IMR-90 (cell line): ENCODE data around the gene CREB5. TPM values are rescaled to one million over a fixed set of nuclear protein-coding genes. Genes with fewer than 3 reads are reported as not detected.

Experiments
- ATAC-seq: fragments of 200-7000 bp; cut with Tn5 transposase; 2 replicates; pipeline ENCODE4 v1.9.1; 2020; ENCODE audit warnings: low read depth, mild to moderate bottlenecking, moderate library complexity
- BruUV-seq: library from RNA; stranded (reverse); fragments of 400-500 nt; replicated peaks from 2 replicates; lab custom pipeline; 2021; lab: Mats Ljungman, UMichigan
- CTCF ChIA-PET: fragments of 300-600 bp; formaldehyde crosslinking; extraction: SDS; loops from one replicate; lab custom pipeline; 2021; ENCODE audit warnings: antibody characterized with exemption; lab: Yijun Ruan, JAX
- POLR2A ChIA-PET: fragments of 300-600 bp; sonication (Branson Sonifier 250); formaldehyde crosslinking; loops from one replicate; lab custom pipeline; 2022; ENCODE audit warnings: antibody characterized with exemption; ENCODE audit not compliant: unreplicated experiment; lab: Charles Lee
- DNase-seq: peaks from one replicate; pipeline ENCODE4 v3.0.0; 2013
- H2AFZ ChIP-seq: replicated peaks from 2 replicates; pipeline ENCODE3; 2013; ENCODE audit warnings: low read length, mild to moderate bottlenecking; ENCODE audit not compliant: poor library complexity
- H2AK5ac ChIP-seq: 2 replicates; pipeline ENCODE4 v1.6.1; 2013; ENCODE audit warnings: low read depth, low read length, inconsistent platforms
- H2AK9ac ChIP-seq: replicated peaks from 2 replicates; pipeline ENCODE3; 2013; ENCODE audit warnings: mild to moderate bottlenecking, low read depth, low read length, moderate library complexity; ENCODE audit not compliant: poor library complexity
- H2BK120ac ChIP-seq: 2 replicates; pipeline ENCODE4 v1.6.1; 2013; ENCODE audit warnings: low read depth, low read length, inconsistent platforms
- H2BK15ac ChIP-seq: 3 replicates; pipeline ENCODE4 v1.6.1; 2013; ENCODE audit warnings: low read depth, low read length, inconsistent platforms
- H2BK20ac ChIP-seq: 2 replicates; pipeline ENCODE4 v1.6.1; 2013; ENCODE audit warnings: low read depth, mild to moderate bottlenecking, inconsistent platforms, low read length, moderate library complexity
- H2BK5ac ChIP-seq: 2 replicates; pipeline ENCODE4 v1.6.1; 2013; ENCODE audit warnings: mild to moderate bottlenecking, low read depth, low read length, inconsistent platforms; ENCODE audit not compliant: poor library complexity, severe bottlenecking
- H3K14ac ChIP-seq: replicated peaks from 2 replicates; pipeline ENCODE4 v1.6.1; 2013; ENCODE audit warnings: low read depth, low read length, inconsistent platforms
- H3K18ac ChIP-seq: 2 replicates; pipeline ENCODE4 v1.6.1; 2013; ENCODE audit warnings: low read depth, low read length, control low read depth
- H3K23ac ChIP-seq: 2 replicates; pipeline ENCODE4 v1.6.1; 2013; ENCODE audit warnings: low read depth, low read length, inconsistent platforms
- H3K27ac ChIP-seq: 2 replicates; pipeline ENCODE4 v1.5.1; 2013; ENCODE audit warnings: mild to moderate bottlenecking, control low read depth, low read length; ENCODE audit not compliant: insufficient read depth
- H3K27me3 ChIP-seq: 2 replicates; pipeline ENCODE4 v1.6.1; 2013; ENCODE audit warnings: low read length; ENCODE audit not compliant: control insufficient read depth, insufficient read depth
- H3K36me3 ChIP-seq: 2 replicates; pipeline ENCODE4 v1.6.1; 2013; ENCODE audit warnings: low read length, mixed read lengths; ENCODE audit not compliant: control insufficient read depth, insufficient read depth
- H3K4ac ChIP-seq: 2 replicates; pipeline ENCODE4 v1.6.1; 2013; ENCODE audit warnings: low read depth, low read length, inconsistent platforms
- H3K4me1 ChIP-seq: 2 replicates; pipeline ENCODE4 v1.6.1; 2013; ENCODE audit warnings: low read length, mixed read lengths; ENCODE audit not compliant: control insufficient read depth, insufficient read depth
- H3K4me2 ChIP-seq: 2 replicates; pipeline ENCODE4 v1.6.1; 2013; ENCODE audit warnings: low read depth, mild to moderate bottlenecking, control low read depth, low read length, moderate library complexity
- H3K4me3 ChIP-seq: 2 replicates; pipeline ENCODE4 v1.5.1; 2013; ENCODE audit warnings: low read depth, mild to moderate bottlenecking, control low read depth, low read length, moderate library complexity; ENCODE audit not compliant: insufficient read depth
- H3K56ac ChIP-seq: 2 replicates; pipeline ENCODE4 v1.6.1; 2013; ENCODE audit warnings: low read length, inconsistent platforms; ENCODE audit not compliant: insufficient read depth; ENCODE audit errors: extremely low read depth
- H3K79me1 ChIP-seq, 2 experiments: 2 replicates each; pipeline ENCODE4 v1.6.1; 2013; ENCODE audit warnings: low read length in 2 of 2, inconsistent platforms in 1 of 2, low read depth in 1 of 2
- H3K9ac ChIP-seq: 2 replicates; pipeline ENCODE4 v1.6.1; 2013; ENCODE audit warnings: low read depth, low read length, control low read depth
- H3K9me1 ChIP-seq: 2 replicates; pipeline ENCODE4 v1.6.1; 2013; ENCODE audit warnings: low read length, inconsistent platforms; ENCODE audit not compliant: insufficient read depth
- H3K9me3 ChIP-seq: 2 replicates; pipeline ENCODE4 v1.6.1; 2013; ENCODE audit warnings: low read length; ENCODE audit not compliant: control insufficient read depth, insufficient read depth
- H4K20me1 ChIP-seq: 2 replicates; pipeline ENCODE4 v1.6.1; 2013; ENCODE audit warnings: low read length, inconsistent platforms; ENCODE audit not compliant: insufficient read depth
- H4K5ac ChIP-seq: 2 replicates; pipeline ENCODE4 v1.6.1; 2013; ENCODE audit warnings: mild to moderate bottlenecking, low read depth, low read length, control low read depth
- H4K8ac ChIP-seq, 2 experiments: 2 replicates each; pipeline ENCODE4 v1.6.1; 2013; ENCODE audit warnings: low read depth in 2 of 2, low read length in 2 of 2, control low read depth in 1 of 2, inconsistent platforms in 1 of 2
- H4K91ac ChIP-seq: 2 replicates; pipeline ENCODE4 v1.6.1; 2013; ENCODE audit warnings: low read depth, low read length, inconsistent platforms; ENCODE audit not compliant: insufficient read depth
- BHLHE40 ChIP-seq: fragments of 150-350 bp; IDR thresholded peaks from 2 replicates; pipeline ENCODE4 v1.6.1; 2016; ENCODE audit warnings: mild to moderate bottlenecking, low read depth, low read length
- CEBPB ChIP-seq: IDR thresholded peaks from 2 replicates; pipeline ENCODE4 v1.6.1; 2012; ENCODE audit warnings: low read depth, low read length, improper control_type of control experiment
- FOS ChIP-seq: fragments of 150-350 bp; IDR thresholded peaks from 2 replicates; pipeline ENCODE4 v1.6.1; 2016; ENCODE audit warnings: low read depth, low read length
- MAFK ChIP-seq: IDR thresholded peaks from 2 replicates; pipeline ENCODE4 v1.6.1; 2012; ENCODE audit warnings: low read depth, low read length, improper control_type of control experiment
- MXI1 ChIP-seq: IDR thresholded peaks from 2 replicates; pipeline ENCODE4 v1.6.1; 2012; ENCODE audit warnings: low read depth, mild to moderate bottlenecking, low read length, moderate library complexity, borderline replicate concordance
- NFE2L2 ChIP-seq: fragments of 150-350 bp; IDR thresholded peaks from 2 replicates; pipeline ENCODE4 v1.6.1; 2016; ENCODE audit warnings: low read depth, mild to moderate bottlenecking, low read length
- RAD21 ChIP-seq: IDR thresholded peaks from 2 replicates; pipeline ENCODE4 v1.6.1; 2012; ENCODE audit warnings: low read length, improper control_type of control experiment
- RCOR1 ChIP-seq: IDR thresholded peaks from 2 replicates; pipeline ENCODE4 v1.6.1; 2012; ENCODE audit warnings: mild to moderate bottlenecking, low read length, improper control_type of control experiment; ENCODE audit not compliant: insufficient replicate concordance
- SMC3 ChIP-seq: fragments of 150-350 bp; IDR thresholded peaks from 2 replicates; pipeline ENCODE4 v1.6.1; 2016; ENCODE audit warnings: low read depth, mild to moderate bottlenecking, antibody characterized with exemption, low read length, moderate library complexity
- dilution Hi-C: fragments of 300-500 bp; cut with HindIII; formaldehyde crosslinking; loops from one replicate; pipeline ENCODE4 v1.14.3; 2018; ENCODE audit warnings: low sequenced_read_pairs; ENCODE audit not compliant: unreplicated experiment
- in situ Hi-C: fragments of 300-500 bp; cut with MboI; formaldehyde crosslinking; loops from 3 replicates; pipeline ENCODE4 v1.14.3; 2019; ENCODE audit warnings: low sequenced_read_pairs, inconsistent platforms, mixed read lengths
- intact Hi-C: fragments of 100-400 bp; cut with micrococcal nuclease; formaldehyde crosslinking; loops from 2 replicates; pipeline ENCODE4 v1.10.0; 2022
- polyA plus RNA-seq, 3 experiments: library from polyadenylated mRNA; depleted of rRNA; stranded (reverse); fragments of >200 nt; gene quantifications; 2 replicates each; pipeline ENCODE4 v1.2.3, GENCODE V29; 2012; ENCODE audit warnings: low replicate concordance in 1 of 3
- total RNA-seq: library from RNA; depleted of rRNA; stranded (reverse); fragments of >200 nt; gene quantifications from 2 replicates; pipeline ENCODE4 v1.2.3, GENCODE V29; 2012
- TF ChIP-seq, protein P1 (sequence below): fragments of 150-350 bp; IDR thresholded peaks from 2 replicates; pipeline ENCODE4 v1.6.1; 2016; ENCODE audit warnings: low read depth, mild to moderate bottlenecking, low read length, moderate library complexity, borderline replicate concordance
- TF ChIP-seq, protein P2 (sequence below): fragments of 150-350 bp; IDR thresholded peaks from 2 replicates; pipeline ENCODE4 v1.6.1; 2017; ENCODE audit warnings: mild to moderate bottlenecking, antibody characterized with exemption, low read length, low read depth
- TF ChIP-seq, protein P3 (sequence below): conservative IDR thresholded peaks from 2 replicates; pipeline ENCODE4 v1.5.1; 2012; ENCODE audit warnings: mild to moderate bottlenecking, low read depth, low read length, improper control_type of control experiment

The CREB5 gene
- total and polyA plus RNA-seq, 2 of the 4 experiments (the other 2 are of a cell fraction), result 7.3 to 13.1 TPM

DNA sequence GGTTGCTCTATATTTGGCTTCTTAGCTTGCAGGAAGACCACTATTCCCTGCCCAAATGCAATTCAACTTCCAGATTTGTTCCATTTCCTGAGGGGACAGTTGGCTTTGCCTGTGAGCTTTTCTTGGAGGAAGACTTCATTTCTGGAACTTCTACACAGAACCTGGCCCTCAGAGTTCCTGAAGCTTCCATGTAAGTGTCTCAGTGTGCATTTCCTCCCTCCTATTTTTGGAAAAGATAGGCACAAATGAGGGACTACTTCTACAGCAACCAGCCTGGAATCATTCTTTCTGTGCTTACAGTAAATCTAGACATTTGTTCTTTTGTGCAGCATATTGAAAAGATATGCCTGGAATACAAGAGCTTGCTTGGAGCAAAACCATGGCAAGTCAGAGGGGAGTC, 164.3 kb downstream of the CREB5 start:
- ChIA-PET CTCF (no interaction called here), POLR2A (no interaction called here)
- H3K18ac ChIP-seq, result no peak overlapping the region
- no peak overlapping the region for H2BK20ac ChIP-seq
- H3K4me2 ChIP-seq, result no peak overlapping the region
- TF ChIP-seq BHLHE40 (no peak), CEBPB (no peak), MAFK (no peak), FOS (no peak), RCOR1 (no peak), MXI1 (no peak), RAD21 (no peak), SMC3 (no peak), NFE2L2 (no peak)
- TF ChIP-seq, protein P1, sequence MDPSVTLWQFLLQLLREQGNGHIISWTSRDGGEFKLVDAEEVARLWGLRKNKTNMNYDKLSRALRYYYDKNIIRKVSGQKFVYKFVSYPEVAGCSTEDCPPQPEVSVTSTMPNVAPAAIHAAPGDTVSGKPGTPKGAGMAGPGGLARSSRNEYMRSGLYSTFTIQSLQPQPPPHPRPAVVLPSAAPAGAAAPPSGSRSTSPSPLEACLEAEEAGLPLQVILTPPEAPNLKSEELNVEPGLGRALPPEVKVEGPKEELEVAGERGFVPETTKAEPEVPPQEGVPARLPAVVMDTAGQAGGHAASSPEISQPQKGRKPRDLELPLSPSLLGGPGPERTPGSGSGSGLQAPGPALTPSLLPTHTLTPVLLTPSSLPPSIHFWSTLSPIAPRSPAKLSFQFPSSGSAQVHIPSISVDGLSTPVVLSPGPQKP, result no peak
- TF ChIP-seq, protein P2, sequence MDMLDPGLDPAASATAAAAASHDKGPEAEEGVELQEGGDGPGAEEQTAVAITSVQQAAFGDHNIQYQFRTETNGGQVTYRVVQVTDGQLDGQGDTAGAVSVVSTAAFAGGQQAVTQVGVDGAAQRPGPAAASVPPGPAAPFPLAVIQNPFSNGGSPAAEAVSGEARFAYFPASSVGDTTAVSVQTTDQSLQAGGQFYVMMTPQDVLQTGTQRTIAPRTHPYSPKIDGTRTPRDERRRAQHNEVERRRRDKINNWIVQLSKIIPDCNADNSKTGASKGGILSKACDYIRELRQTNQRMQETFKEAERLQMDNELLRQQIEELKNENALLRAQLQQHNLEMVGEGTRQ, result no peak
- TF ChIP-seq, protein P3, sequence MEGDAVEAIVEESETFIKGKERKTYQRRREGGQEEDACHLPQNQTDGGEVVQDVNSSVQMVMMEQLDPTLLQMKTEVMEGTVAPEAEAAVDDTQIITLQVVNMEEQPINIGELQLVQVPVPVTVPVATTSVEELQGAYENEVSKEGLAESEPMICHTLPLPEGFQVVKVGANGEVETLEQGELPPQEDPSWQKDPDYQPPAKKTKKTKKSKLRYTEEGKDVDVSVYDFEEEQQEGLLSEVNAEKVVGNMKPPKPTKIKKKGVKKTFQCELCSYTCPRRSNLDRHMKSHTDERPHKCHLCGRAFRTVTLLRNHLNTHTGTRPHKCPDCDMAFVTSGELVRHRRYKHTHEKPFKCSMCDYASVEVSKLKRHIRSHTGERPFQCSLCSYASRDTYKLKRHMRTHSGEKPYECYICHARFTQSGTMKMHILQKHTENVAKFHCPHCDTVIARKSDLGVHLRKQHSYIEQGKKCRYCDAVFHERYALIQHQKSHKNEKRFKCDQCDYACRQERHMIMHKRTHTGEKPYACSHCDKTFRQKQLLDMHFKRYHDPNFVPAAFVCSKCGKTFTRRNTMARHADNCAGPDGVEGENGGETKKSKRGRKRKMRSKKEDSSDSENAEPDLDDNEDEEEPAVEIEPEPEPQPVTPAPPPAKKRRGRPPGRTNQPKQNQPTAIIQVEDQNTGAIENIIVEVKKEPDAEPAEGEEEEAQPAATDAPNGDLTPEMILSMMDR, result no peak
- in situ Hi-C loops (no loop called here), dilution Hi-C loops (no loop called here), intact Hi-C loops (no loop called here)
- H2BK120ac ChIP-seq, result no peak overlapping the region
- no peaks in the 10 kb centered on the region for H3K9me1 ChIP-seq
- no peak overlapping the region for H4K8ac ChIP-seq
- H4K91ac ChIP-seq, result no peak overlapping the region
- H2AFZ ChIP-seq, result no peak overlapping the region
- no peaks in the 10 kb centered on the region for H4K20me1 ChIP-seq
- no peak overlapping the region for H3K27ac ChIP-seq
- no peak overlapping the region for H2BK15ac ChIP-seq
- H3K36me3 ChIP-seq, result no peaks in the 10 kb centered on the region
- H3K4ac ChIP-seq, result no peak overlapping the region
- H4K5ac ChIP-seq, result no peak overlapping the region
- no peaks in the 10 kb centered on the region for H3K79me1 ChIP-seq
- no peak overlapping the region for H2AK9ac ChIP-seq
- H3K27me3 ChIP-seq, result no peaks in the 10 kb centered on the region; the same call in 1 of the 2 replicates
- H3K23ac ChIP-seq, result no peak overlapping the region
- no peak overlapping the region for H3K4me3 ChIP-seq
- no peak for DNase-seq
- no TSS peak for BruUV-seq
- no peaks in the 10 kb centered on the region for H3K9me3 ChIP-seq
- H3K4me1 ChIP-seq, result no peaks in the 10 kb centered on the region
- no peak overlapping the region for H3K9ac ChIP-seq
- H2AK5ac ChIP-seq, result no peak overlapping the region
- ATAC-seq, result no peak
- no peak overlapping the region for H3K14ac ChIP-seq
- H3K56ac ChIP-seq, result no peak overlapping the region
- H2BK5ac ChIP-seq, result no peak overlapping the region
